Measurements from ENCODE around the gene HEXIM2. TPM values are rescaled to one million over a fixed set of nuclear protein-coding genes. Genes with fewer than 3 reads are reported as not detected.

HEXIM2 gene
- total RNA-seq, 1 experiment from 2014 or later = 16.3 TPM

DNA sequence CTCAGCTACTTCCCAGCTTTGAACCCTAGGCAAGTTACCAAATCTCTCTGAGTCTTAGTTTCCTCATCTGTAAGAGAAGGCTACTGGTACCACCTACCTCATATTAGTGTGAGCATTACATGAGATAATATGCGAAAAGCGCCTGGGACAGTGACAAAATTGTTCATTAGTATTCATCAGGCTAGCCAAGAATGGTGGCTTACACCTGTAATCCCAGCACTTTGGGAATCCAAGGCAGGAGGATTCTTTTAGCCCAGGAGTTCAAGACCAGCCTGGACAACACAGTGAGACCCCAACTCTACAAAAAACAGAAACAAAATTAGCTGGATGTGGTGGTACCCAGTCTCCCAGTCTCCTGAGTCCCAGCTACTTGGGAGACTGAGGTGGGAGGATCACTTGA lies 32.7 kb upstream of the HEXIM2 start:
- Mint-ChIP-seq H3K9me3 (ENCODE audit: low read depth, unreplicated experiment) (no peaks in the 10 kb centered on the region), H3K36me3 (ENCODE audit: insufficient read depth, unreplicated experiment) (peaks cover 49% of the 10 kb centered on the region), H3K4me3 (ENCODE audit: low read depth, unreplicated experiment) (no peak overlapping the region), H3K27ac (ENCODE audit: unreplicated experiment) (peak overlapping the region; percentile 29), H3K27me3 (ENCODE audit: unreplicated experiment) (no peaks in the 10 kb centered on the region), H3K4me1 (ENCODE audit: low read depth, unreplicated experiment) (peaks cover 55% of the 10 kb centered on the region)
- no TSS peak for BruUV-seq (replicated peaks)
- no peak for DNase-seq
- TF ChIP-seq, protein P1, sequence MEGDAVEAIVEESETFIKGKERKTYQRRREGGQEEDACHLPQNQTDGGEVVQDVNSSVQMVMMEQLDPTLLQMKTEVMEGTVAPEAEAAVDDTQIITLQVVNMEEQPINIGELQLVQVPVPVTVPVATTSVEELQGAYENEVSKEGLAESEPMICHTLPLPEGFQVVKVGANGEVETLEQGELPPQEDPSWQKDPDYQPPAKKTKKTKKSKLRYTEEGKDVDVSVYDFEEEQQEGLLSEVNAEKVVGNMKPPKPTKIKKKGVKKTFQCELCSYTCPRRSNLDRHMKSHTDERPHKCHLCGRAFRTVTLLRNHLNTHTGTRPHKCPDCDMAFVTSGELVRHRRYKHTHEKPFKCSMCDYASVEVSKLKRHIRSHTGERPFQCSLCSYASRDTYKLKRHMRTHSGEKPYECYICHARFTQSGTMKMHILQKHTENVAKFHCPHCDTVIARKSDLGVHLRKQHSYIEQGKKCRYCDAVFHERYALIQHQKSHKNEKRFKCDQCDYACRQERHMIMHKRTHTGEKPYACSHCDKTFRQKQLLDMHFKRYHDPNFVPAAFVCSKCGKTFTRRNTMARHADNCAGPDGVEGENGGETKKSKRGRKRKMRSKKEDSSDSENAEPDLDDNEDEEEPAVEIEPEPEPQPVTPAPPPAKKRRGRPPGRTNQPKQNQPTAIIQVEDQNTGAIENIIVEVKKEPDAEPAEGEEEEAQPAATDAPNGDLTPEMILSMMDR (IDR thresholded peaks at IDR 0.05; ENCODE audit: unreplicated experiment) = no peak
- CTCF ChIA-PET = interaction anchor here (1.2 kb wide), 1 partner anchor 10 kb away, joined by 3 read pairs; no protein-coding TSS in a partner anchor
- intact Hi-C loops (cut with micrococcal nuclease; ENCODE audit: unreplicated experiment) = no loop called here

DNA sequence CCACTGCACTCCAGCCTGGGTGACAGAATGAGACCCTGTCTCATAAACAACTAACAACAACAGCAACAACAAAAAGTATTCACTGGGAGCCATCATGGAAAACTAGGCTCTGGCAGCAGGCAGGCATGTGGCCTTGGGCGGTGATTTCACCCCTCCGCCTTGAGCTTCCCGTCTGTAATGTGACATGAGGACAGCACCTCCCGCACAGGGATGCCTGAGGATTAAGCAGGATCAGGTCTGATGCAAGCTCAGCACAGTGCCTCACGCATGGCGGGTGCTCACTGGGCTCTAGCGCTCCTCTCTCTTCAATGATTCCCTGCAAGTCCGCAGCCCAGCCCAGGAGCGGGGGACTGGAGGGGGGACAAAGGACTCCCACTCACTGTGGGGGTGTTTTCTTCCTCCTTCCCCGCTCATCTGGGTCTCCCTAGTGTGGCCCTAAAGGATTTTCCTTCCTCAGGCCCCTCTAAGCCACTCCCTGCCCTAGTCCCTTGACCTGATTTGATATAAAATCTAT lies 32.2 kb upstream of the HEXIM2 start:
- DNase-seq = no peak
- Mint-ChIP-seq H3K9me3 (ENCODE audit: low read depth, unreplicated experiment) (no peaks in the 10 kb centered on the region), H3K27me3 (ENCODE audit: unreplicated experiment) (no peaks in the 10 kb centered on the region), H3K4me1 (ENCODE audit: low read depth, unreplicated experiment) (peaks cover 50% of the 10 kb centered on the region), H3K36me3 (ENCODE audit: insufficient read depth, unreplicated experiment) (peaks cover 45% of the 10 kb centered on the region), H3K4me3 (ENCODE audit: low read depth, unreplicated experiment) (no peak overlapping the region), H3K27ac (ENCODE audit: unreplicated experiment) (peak overlapping the region; percentile 29)
- CTCF ChIA-PET = interaction anchor here (1.2 kb wide), 1 partner anchor 11 kb away, joined by 3 read pairs; no protein-coding TSS in a partner anchor
- TF ChIP-seq, protein P1 (IDR thresholded peaks at IDR 0.05; ENCODE audit: unreplicated experiment) = no peak
- intact Hi-C loops (cut with micrococcal nuclease; ENCODE audit: unreplicated experiment) = no loop called here
- BruUV-seq (replicated peaks) = no TSS peak

DNA sequence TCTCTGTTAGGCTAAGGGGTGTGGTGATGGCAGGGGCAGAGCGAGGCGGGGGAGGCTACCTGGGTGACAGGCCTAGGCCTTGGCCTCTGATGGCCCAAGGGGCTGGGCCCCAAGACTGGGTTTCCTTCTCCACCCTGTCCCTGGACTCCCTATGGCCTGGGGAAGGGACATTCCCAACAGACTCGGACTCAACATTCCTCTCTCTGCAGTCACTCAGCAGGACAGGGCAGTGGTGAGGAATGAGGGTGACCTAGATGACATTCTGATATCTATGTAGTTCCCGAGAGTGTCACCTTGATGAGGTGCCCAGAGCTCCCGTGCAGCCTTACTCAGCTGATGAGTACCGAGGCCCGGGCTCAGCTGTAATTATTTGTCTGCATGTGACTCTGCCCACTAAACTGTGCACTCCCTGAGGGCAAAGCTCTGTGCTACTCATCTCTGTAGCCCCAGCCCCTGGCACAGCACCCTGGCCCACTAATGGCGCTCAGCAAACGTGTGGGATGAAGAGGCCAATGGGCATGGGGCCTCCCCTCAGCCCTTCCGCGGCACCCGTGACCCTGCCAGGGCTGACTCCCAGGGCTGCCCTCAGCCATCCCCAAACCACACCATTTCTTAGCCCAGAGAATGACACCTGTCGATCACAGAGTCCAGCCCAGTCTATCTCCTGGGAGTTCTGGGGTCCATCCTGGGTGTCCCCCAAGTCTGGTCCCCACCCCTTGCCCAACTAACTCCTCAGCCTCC lies 31.6 kb upstream of the HEXIM2 start:
- Mint-ChIP-seq H3K36me3 (ENCODE audit: insufficient read depth, unreplicated experiment) (peaks cover 43% of the 10 kb centered on the region), H3K27me3 (ENCODE audit: unreplicated experiment) (no peaks in the 10 kb centered on the region), H3K4me3 (ENCODE audit: low read depth, unreplicated experiment) (peak overlapping the region; percentile 88), H3K9me3 (ENCODE audit: low read depth, unreplicated experiment) (no peaks in the 10 kb centered on the region), H3K4me1 (ENCODE audit: low read depth, unreplicated experiment) (peaks cover 46% of the 10 kb centered on the region), H3K27ac (ENCODE audit: unreplicated experiment) (peak overlapping the region; percentile 29)
- BruUV-seq (replicated peaks) = no TSS peak
- DNase-seq = peak; percentile 53
- CTCF ChIA-PET = interaction anchor here (1.2 kb wide), 1 partner anchor 11 kb away, joined by 3 read pairs; no protein-coding TSS in a partner anchor
- TF ChIP-seq, protein P1 (IDR thresholded peaks at IDR 0.05; ENCODE audit: unreplicated experiment) = no peak
- intact Hi-C loops (cut with micrococcal nuclease; ENCODE audit: unreplicated experiment) = loop anchor here (2.0 to 10.0 kb wide), 5 partner anchors 21 to 355 kb away; partner anchors contain the start of genes DCAKD and GFAP

DNA sequence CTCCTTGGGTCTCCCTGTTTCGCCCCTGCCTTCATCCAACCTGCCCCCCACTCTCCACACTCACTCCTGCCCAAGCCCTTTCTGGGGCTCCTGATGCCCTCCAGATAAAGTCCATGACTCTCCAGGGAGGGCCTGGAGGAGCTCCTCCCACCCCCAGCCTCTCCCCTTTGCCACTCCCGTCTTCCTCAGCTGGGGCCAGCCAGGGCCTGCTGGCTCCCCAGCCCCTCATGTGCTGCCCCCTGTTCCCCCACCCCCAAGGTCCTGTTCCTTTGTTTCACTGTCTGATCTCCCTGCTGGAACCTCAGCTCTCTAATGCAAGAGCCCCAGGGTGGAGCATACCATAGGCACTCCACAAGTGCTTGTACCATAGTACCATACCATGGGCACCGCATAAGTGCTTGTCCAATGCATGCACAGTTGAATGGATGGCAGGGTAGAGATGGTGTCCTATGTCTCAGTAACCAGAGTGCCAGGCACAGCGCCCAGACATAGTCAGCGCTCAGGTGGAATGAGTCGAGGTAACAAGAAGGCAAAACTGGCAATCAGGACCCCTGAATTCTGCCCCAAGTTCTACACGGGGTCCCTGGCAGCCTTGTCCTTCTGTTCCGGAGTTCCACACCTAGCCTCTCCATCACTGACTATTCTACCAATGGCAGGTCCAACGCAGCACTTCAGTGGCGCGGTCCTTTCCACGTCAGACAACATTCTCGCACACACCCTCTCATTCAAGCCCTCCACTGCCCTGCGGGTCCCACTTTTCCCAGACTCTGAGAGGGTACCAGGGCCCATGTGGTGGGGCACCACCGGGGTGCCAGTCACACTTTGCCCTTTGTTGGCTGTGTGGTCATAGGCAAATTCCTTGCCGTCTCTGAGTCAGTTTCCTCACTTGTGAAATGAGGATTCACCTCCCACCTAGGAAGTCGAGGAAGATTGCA lies 30.7 kb upstream of the HEXIM2 start:
- TF ChIP-seq, protein P1 (IDR thresholded peaks at IDR 0.05; ENCODE audit: unreplicated experiment) = no peak
- Mint-ChIP-seq H3K4me3 (ENCODE audit: low read depth, unreplicated experiment) (peak overlapping the region; percentile 88), H3K4me1 (ENCODE audit: low read depth, unreplicated experiment) (peaks cover 47% of the 10 kb centered on the region), H3K27me3 (ENCODE audit: unreplicated experiment) (no peaks in the 10 kb centered on the region), H3K9me3 (ENCODE audit: low read depth, unreplicated experiment) (no peaks in the 10 kb centered on the region), H3K27ac (ENCODE audit: unreplicated experiment) (peak overlapping the region; percentile 8), H3K36me3 (ENCODE audit: insufficient read depth, unreplicated experiment) (peaks cover 52% of the 10 kb centered on the region)
- DNase-seq = no peak
- BruUV-seq (replicated peaks) = TSS peak; percentile 49
- CTCF ChIA-PET = interaction anchor here (0.7 kb wide), 1 partner anchor 219 kb away, joined by 3 read pairs; no protein-coding TSS in a partner anchor
- intact Hi-C loops (cut with micrococcal nuclease; ENCODE audit: unreplicated experiment) = loop anchor here (2.0 to 10.0 kb wide), 5 partner anchors 22 to 356 kb away; partner anchors contain the start of genes DCAKD and GFAP
